Measurements from ENCODE around the gene S100A3. TPM values are rescaled to one million over a fixed set of nuclear protein-coding genes. Genes with fewer than 3 reads are reported as not detected.

S100A3 gene
- total and polyA plus RNA-seq, 3 donors from 2014 or later, result 0.67 TPM; not detected in 2

- Histone ChIP-seq H3K27me3 (no peaks in the 10 kb centered on the region), H3K27ac (peak overlapping the region in 1 of 2 donors; percentile 96), H3K4me1 (peaks cover 15% of the 10 kb centered on the region), H3K9me3 (no peaks in the 10 kb centered on the region), H3K36me3 (ENCODE audit: low read depth, missing control alignments) (no peaks in the 10 kb centered on the region), H3K4me3 (peak overlapping the region in 1 of 2 donors; percentile 36)
- WGBS, 2 donors, result 33 to 55% methylated on average over 11 to 13 of the region's 13 CpGs
- TF ChIP-seq CTCF (IDR thresholded peaks at IDR 0.05) (no peak), POLR2A (IDR thresholded peaks at IDR 0.05) (no peak)
- DNase-seq, result no peak
- intact Hi-C loops (cut with DNase I; ENCODE audit: low total_unique reads), result loop anchor here (5.0 kb wide), 1 partner anchor 34 kb away; the partner anchor contains the start of gene S100A2
Measured at GRCh38 chr1:153533689-153534201, 15.3 kb downstream of the S100A3 start.

- TF ChIP-seq CTCF (IDR thresholded peaks at IDR 0.05) (peak; percentile 54 to 83 (median 81)), POLR2A (IDR thresholded peaks at IDR 0.05) (no peak)
- Histone ChIP-seq H3K27me3 (no peaks in the 10 kb centered on the region), H3K9me3 (no peaks in the 10 kb centered on the region), H3K4me3 (peak overlapping the region in 1 of 2 donors; percentile 36), H3K4me1 (peaks cover 15% of the 10 kb centered on the region), H3K36me3 (ENCODE audit: low read depth, missing control alignments) (no peaks in the 10 kb centered on the region), H3K27ac (peak overlapping the region in 1 of 2 donors; percentile 96)
- peak; percentile 85 for DNase-seq
- WGBS, 2 donors, result 21 to 33% methylated on average over 31 to 34 of the region's 34 CpGs
- intact Hi-C loops (cut with DNase I; ENCODE audit: low total_unique reads), result loop anchor here (5.0 kb wide), 1 partner anchor 34 kb away; the partner anchor contains the start of gene S100A2
Measured at GRCh38 chr1:153532769-153533599, 16.1 kb downstream of the S100A3 start.

GRCh38 chr1:153532181-153532580, 16.9 kb downstream of the S100A3 start:
- intact Hi-C loops (cut with DNase I; ENCODE audit: low total_unique reads), result loop anchor here (5.0 kb wide), 1 partner anchor 35 kb away; the partner anchor contains the start of gene S100A2
- no peaks in the 10 kb centered on the region for H3K27me3 ChIP-seq
- no peak for DNase-seq
- no peaks in the 10 kb centered on the region for H3K36me3 ChIP-seq (ENCODE audit: low read depth, missing control alignments)
- no peak overlapping the region for H3K27ac ChIP-seq
- H3K9me3 ChIP-seq, result no peaks in the 10 kb centered on the region
- peaks cover 15% of the 10 kb centered on the region for H3K4me1 ChIP-seq
- 66 to 70% methylated on average over 2 of the region's 2 CpGs for WGBS, 2 donors
- no peak for TF ChIP-seq POLR2A (IDR thresholded peaks at IDR 0.05)
- H3K4me3 ChIP-seq, result no peak overlapping the region

GRCh38 chr1:153531638-153532037, 17.4 kb downstream of the S100A3 start:
- intact Hi-C loops (cut with DNase I; ENCODE audit: low total_unique reads), result loop anchor here (5.0 kb wide), 1 partner anchor 36 kb away; the partner anchor contains the start of gene S100A2
- Histone ChIP-seq H3K4me1 (peaks cover 15% of the 10 kb centered on the region), H3K9me3 (no peaks in the 10 kb centered on the region), H3K36me3 (ENCODE audit: low read depth, missing control alignments) (no peaks in the 10 kb centered on the region), H3K27me3 (no peaks in the 10 kb centered on the region), H3K4me3 (no peak overlapping the region), H3K27ac (no peak overlapping the region)
- TF ChIP-seq CTCF (IDR thresholded peaks at IDR 0.05), result no peak
- no peak for TF ChIP-seq POLR2A (IDR thresholded peaks at IDR 0.05)
- 88 to 90% methylated on average over 3 of the region's 3 CpGs for WGBS, 2 donors
- DNase-seq, result no peak

- H3K27ac ChIP-seq, result no peak overlapping the region
- no peaks in the 10 kb centered on the region for H3K36me3 ChIP-seq (ENCODE audit: low read depth, missing control alignments)
- 84 to 96% methylated on average over 5 of the region's 5 CpGs for whole genome bisulfite sequencing, 2 donors
- DNase-seq, result no peak
- no peaks in the 10 kb centered on the region for H3K27me3 ChIP-seq
- peaks cover 5% of the 10 kb centered on the region for H3K4me1 ChIP-seq
- no peak for TF ChIP-seq CTCF (IDR thresholded peaks at IDR 0.05)
- no peak for TF ChIP-seq POLR2A (IDR thresholded peaks at IDR 0.05)
- H3K9me3 ChIP-seq, result no peaks in the 10 kb centered on the region
- intact Hi-C loops (cut with DNase I; ENCODE audit: low total_unique reads), result no loop called here
- H3K4me3 ChIP-seq, result no peak overlapping the region
Measured at GRCh38 chr1:153527683-153528040, 21.4 kb downstream of the S100A3 start.
